A549 (cell line): Measurements from ENCODE around the gene AQP12B. TPM values are rescaled to one million over a fixed set of nuclear protein-coding genes. Genes with fewer than 3 reads are reported as not detected.

Source experiments
- ATAC-seq, 2 experiments: fragments of 200-7000 bp in 1 of 2; fragments of >200 bp in 1 of 2; cut with Nextera tagmentation in 1 of 2; cut with Tn5 transposase in 1 of 2; 3 replicates each; pipeline versions ENCODE4 v1.8.0 to v1.9.1; 2018 to 2020; ENCODE audit warnings: mild to moderate bottlenecking in 1 of 2, moderate library complexity in 1 of 2
- CTCF ChIA-PET: fragments of 300-600 bp; sonication (Branson Sonifier 250); formaldehyde crosslinking; extraction: SDS; loops from one replicate; lab custom pipeline; 2021; ENCODE audit warnings: antibody characterized with exemption, inconsistent platforms; lab: Yijun Ruan, JAX
- POLR2A ChIA-PET: fragments of 350-600 bp; formaldehyde crosslinking; extraction: SDS; loops from one replicate; lab custom pipeline; 2021; ENCODE audit warnings: antibody characterized with exemption, inconsistent platforms; lab: Yijun Ruan, JAX
- DNase-seq, 2 experiments: peaks; one replicate each; pipeline versions ENCODE4 v3.0.0 to v3.0.0-alpha.2; 2011 to 2016; ENCODE audit warnings: low read depth in 1 of 2, low spot score in 1 of 2
- FAIRE-seq: peaks from 2 replicates; lab custom pipeline; 2011; peaks lifted over from hg19 to GRCh38; lab: Jason Lieb, UNC
- H3K27ac ChIP-seq, 2 experiments: fragments of >200 bp; sonication (Bioruptor Twin); formaldehyde crosslinking; 3 replicates each; pipeline ENCODE4 v1.5.1; 2016 to 2017
- H3K4me1 ChIP-seq: fragments of >200 bp; sonication (Bioruptor Twin); formaldehyde crosslinking; 3 replicates; pipeline ENCODE4 v1.6.1; 2016
- H3K4me2 ChIP-seq: fragments of >200 bp; sonication (Bioruptor Twin); formaldehyde crosslinking; 3 replicates; pipeline ENCODE4 v1.6.1; 2016
- H3K4me3 ChIP-seq: fragments of >200 bp; sonication (Bioruptor Twin); formaldehyde crosslinking; 3 replicates; pipeline ENCODE4 v1.5.1; 2016
- H3K9me3 ChIP-seq: fragments of >200 bp; sonication (Bioruptor Twin); formaldehyde crosslinking; 3 replicates; pipeline ENCODE4 v1.6.1; 2016
- CEBPB ChIP-seq, 2 experiments: fragments of >200 bp in 1 of 2; sonication (Bioruptor Twin) in 1 of 2; formaldehyde crosslinking in 1 of 2; IDR thresholded peaks; 2 replicates each; pipeline ENCODE4 v1.6.1; 2012 to 2016
- CHD2 ChIP-seq: fragments of 150-350 bp; IDR thresholded peaks from 2 replicates; pipeline ENCODE4 v1.6.1; 2014; ENCODE audit warnings: low read length; ENCODE audit not compliant: partially characterized antibody
- CHD4 ChIP-seq: fragments of 200-600 bp; sonication (generic); IDR thresholded peaks from 2 replicates; pipeline ENCODE4 v1.6.1; 2016; ENCODE audit warnings: antibody characterized with exemption, mild to moderate bottlenecking, borderline replicate concordance
- EHMT2 ChIP-seq: fragments of 200-600 bp; sonication (generic); IDR thresholded peaks from 2 replicates; pipeline ENCODE4 v1.6.1; 2016; ENCODE audit warnings: antibody characterized with exemption, low read depth, mild to moderate bottlenecking, moderate library complexity
- ESRRA ChIP-seq: fragments of 150-350 bp; IDR thresholded peaks from 2 replicates; pipeline ENCODE4 v1.6.1; 2014; ENCODE audit warnings: mild to moderate bottlenecking, low read length, borderline replicate concordance
- FOSB ChIP-seq: fragments of 250-450 bp; sonication (Bioruptor Pico); IDR thresholded peaks from 2 replicates; pipeline ENCODE4 v1.5.0; 2020; ENCODE audit warnings: mild to moderate bottlenecking, moderate library complexity
- HDAC2 ChIP-seq: fragments of 200-600 bp; sonication (generic); IDR thresholded peaks from 2 replicates; pipeline ENCODE4 v1.6.1; 2016
- HOXA7 ChIP-seq: fragments of 250-450 bp; sonication (Bioruptor Pico); IDR thresholded peaks from 2 replicates; pipeline ENCODE4 v1.5.0; 2020; ENCODE audit warnings: mild to moderate bottlenecking, moderate library complexity
- HOXB5 ChIP-seq: fragments of 250-450 bp; sonication (Bioruptor Pico); IDR thresholded peaks from 2 replicates; pipeline ENCODE4 v1.5.0; 2020; ENCODE audit warnings: mild to moderate bottlenecking, moderate library complexity
- NR3C1 ChIP-seq: fragments of >200 bp; sonication (Bioruptor Twin); formaldehyde crosslinking; IDR thresholded peaks from 3 replicates; pipeline ENCODE4 v1.6.1; 2017
- POLR2A ChIP-seq: IDR thresholded peaks from 2 replicates; pipeline ENCODE4 v1.6.1; 2012; ENCODE audit warnings: mild to moderate bottlenecking, low read length
- POLR2AphosphoS2 ChIP-seq: conservative IDR thresholded peaks from 2 replicates; pipeline ENCODE4 v1.6.1; 2012; ENCODE audit warnings: low read length, improper control_type of control experiment, inconsistent platforms
- RARB ChIP-seq: fragments of 250-450 bp; sonication (Bioruptor Pico); IDR thresholded peaks from 2 replicates; pipeline ENCODE4 v1.8.0; 2021; ENCODE audit warnings: mild to moderate bottlenecking, moderate library complexity
- RFX5 ChIP-seq: fragments of 450-650 bp; IDR thresholded peaks from 2 replicates; pipeline ENCODE4 v1.7.1; 2014; ENCODE audit warnings: antibody characterized with exemption, mild to moderate bottlenecking, moderate library complexity
- SMC3 ChIP-seq: fragments of >200 bp; sonication (Bioruptor Twin); formaldehyde crosslinking; IDR thresholded peaks from 3 replicates; pipeline ENCODE4 v1.6.1; 2018; ENCODE audit warnings: inconsistent platforms
- TFCP2L1 ChIP-seq: fragments of 250-450 bp; sonication (Bioruptor Pico); IDR thresholded peaks from 2 replicates; pipeline ENCODE4 v1.5.0; 2021; ENCODE audit warnings: mild to moderate bottlenecking
- WGBS: methylation state at CpG from one replicate; pipeline ENCODE4 v1.1.6; 2017; ENCODE audit errors: missing lambda C conversion rate; 5-methylcytosine and 5-hydroxymethylcytosine counted together
- polyA plus RNA-seq, 4 experiments: library from polyadenylated mRNA; depleted of rRNA in 3 of 4; stranded (reverse); fragments of >200 nt; fragmentation: RNase III in 1 of 4; extraction: RNeasy Plus Mini Kit Qiagen cat#74134 plus additional on column Dnase treatment in 1 of 4; gene quantifications; 2 replicates in 3 of 4; 3 replicates in 1 of 4; pipeline ENCODE4 v1.2.3, GENCODE V29; 2011 to 2017
- TF ChIP-seq, protein P1 (sequence below): fragments of 450-650 bp; IDR thresholded peaks from 2 replicates; pipeline ENCODE4 v1.6.1; 2014; ENCODE audit warnings: antibody characterized with exemption
- TF ChIP-seq, protein P2 (sequence below): IDR thresholded peaks from 2 replicates; pipeline ENCODE4 v1.6.1; 2012
- TF ChIP-seq, protein P3 (sequence below): fragments of >200 bp; sonication (Bioruptor Twin); formaldehyde crosslinking; IDR thresholded peaks from 2 replicates; pipeline ENCODE4 v1.6.1; 2016
- TF ChIP-seq, protein P4 (sequence below): fragments of 250-450 bp; sonication (Bioruptor Pico); IDR thresholded peaks from 2 replicates; pipeline ENCODE4 v1.5.0; 2021; ENCODE audit warnings: mild to moderate bottlenecking, moderate library complexity, borderline replicate concordance

The AQP12B gene
- polyA plus RNA-seq, 2 of the 4 experiments (the other 2 are of a cell fraction) = not detected

DNA sequence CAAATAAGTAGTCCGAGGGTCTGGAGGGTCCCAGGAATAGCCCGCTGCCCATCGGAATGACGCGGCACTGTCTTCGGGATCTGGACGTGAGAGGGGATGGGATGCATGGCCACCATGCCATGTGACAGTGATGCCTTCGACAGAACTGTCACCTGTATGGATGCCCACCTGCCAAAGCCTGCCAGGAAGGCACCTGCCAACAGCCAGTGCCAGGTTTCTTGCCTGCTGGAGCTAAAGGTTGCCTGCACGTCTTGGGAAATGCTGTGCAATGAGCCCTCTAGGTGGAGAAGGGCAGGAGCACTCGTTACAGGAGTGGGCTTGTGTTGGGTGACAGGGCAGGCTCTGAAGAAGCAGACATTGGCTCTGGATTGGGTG lies 36.9 kb downstream of the AQP12B start:
- H3K4me1 ChIP-seq = no peaks in the 10 kb centered on the region
- no peak overlapping the region for H3K4me2 ChIP-seq
- no peak for ATAC-seq
- no peak for FAIRE-seq
- POLR2A ChIA-PET = no interaction called here
- CTCF ChIA-PET = interaction anchor here (0.6 kb wide), 2 partner anchors 148 to 318 kb away, joined by 3 read pairs; no protein-coding TSS in a partner anchor
- no peak overlapping the region for H3K4me3 ChIP-seq
- 66% methylated on average over 10 of the region's 10 CpGs for WGBS
- TF ChIP-seq CHD2 (no peak), POLR2A (no peak), HOXB5 (no peak), POLR2AphosphoS2 (no peak), CEBPB (IDR thresholded peaks at IDR 0.05) (no peak), SMC3 (no peak), CHD4 (no peak), RARB (CRISPR knock-in tag) (no peak)
- TF ChIP-seq, protein P1, sequence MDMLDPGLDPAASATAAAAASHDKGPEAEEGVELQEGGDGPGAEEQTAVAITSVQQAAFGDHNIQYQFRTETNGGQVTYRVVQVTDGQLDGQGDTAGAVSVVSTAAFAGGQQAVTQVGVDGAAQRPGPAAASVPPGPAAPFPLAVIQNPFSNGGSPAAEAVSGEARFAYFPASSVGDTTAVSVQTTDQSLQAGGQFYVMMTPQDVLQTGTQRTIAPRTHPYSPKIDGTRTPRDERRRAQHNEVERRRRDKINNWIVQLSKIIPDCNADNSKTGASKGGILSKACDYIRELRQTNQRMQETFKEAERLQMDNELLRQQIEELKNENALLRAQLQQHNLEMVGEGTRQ = no peak
- TF ChIP-seq, protein P2, sequence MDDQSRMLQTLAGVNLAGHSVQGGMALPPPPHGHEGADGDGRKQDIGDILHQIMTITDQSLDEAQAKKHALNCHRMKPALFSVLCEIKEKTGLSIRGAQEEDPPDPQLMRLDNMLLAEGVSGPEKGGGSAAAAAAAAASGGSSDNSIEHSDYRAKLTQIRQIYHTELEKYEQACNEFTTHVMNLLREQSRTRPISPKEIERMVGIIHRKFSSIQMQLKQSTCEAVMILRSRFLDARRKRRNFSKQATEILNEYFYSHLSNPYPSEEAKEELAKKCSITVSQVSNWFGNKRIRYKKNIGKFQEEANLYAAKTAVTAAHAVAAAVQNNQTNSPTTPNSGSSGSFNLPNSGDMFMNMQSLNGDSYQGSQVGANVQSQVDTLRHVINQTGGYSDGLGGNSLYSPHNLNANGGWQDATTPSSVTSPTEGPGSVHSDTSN = no peak
- TF ChIP-seq, protein P3, sequence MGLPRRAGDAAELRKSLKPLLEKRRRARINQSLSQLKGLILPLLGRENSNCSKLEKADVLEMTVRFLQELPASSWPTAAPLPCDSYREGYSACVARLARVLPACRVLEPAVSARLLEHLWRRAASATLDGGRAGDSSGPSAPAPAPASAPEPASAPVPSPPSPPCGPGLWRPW = no peak
- TF ChIP-seq, all 56 proteins: peak for 0
- DNase-seq = no peak
- H3K27ac ChIP-seq = no peak overlapping the region
- no peaks in the 10 kb centered on the region for H3K9me3 ChIP-seq

DNA sequence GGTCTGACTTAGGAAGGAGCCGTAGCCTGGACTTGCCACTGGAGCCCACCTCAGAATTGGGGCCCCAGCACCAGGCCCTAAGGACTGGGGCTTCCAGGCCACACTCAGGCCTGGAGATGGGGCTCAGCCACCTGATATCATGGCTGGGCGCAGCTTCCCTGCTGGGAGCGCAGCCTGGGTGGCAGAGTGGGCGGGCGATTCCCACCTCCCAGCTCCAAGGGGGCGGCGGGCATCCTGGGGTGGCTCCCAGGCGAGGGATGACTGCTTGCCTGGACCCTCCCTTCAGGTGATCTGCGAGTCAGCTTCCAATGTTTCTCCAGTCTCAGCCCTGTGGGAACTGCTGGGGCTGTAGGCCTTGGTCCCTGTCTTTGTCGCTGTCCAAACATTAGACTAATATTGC lies 37.3 kb downstream of the AQP12B start:
- no peak overlapping the region for H3K27ac ChIP-seq
- TF ChIP-seq EHMT2 (no peak), HOXB5 (no peak), CHD2 (no peak), ESRRA (no peak), HOXA7 (no peak), RFX5 (no peak), NR3C1 (no peak), POLR2A (no peak), FOSB (no peak), HDAC2 (no peak), TFCP2L1 (no peak)
- TF ChIP-seq, protein P1 = no peak
- TF ChIP-seq, protein P2 = no peak
- TF ChIP-seq, protein P4, sequence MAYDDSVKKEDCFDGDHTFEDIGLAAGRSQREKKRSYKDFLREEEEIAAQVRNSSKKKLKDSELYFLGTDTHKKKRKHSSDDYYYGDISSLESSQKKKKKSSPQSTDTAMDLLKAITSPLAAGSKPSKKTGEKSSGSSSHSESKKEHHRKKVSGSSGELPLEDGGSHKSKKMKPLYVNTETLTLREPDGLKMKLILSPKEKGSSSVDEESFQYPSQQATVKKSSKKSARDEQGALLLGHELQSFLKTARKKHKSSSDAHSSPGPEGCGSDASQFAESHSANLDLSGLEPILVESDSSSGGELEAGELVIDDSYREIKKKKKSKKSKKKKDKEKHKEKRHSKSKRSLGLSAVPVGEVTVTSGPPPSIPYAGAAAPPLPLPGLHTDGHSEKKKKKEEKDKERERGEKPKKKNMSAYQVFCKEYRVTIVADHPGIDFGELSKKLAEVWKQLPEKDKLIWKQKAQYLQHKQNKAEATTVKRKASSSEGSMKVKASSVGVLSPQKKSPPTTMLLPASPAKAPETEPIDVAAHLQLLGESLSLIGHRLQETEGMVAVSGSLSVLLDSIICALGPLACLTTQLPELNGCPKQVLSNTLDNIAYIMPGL (CRISPR knock-in tag) = no peak
- H3K9me3 ChIP-seq = no peaks in the 10 kb centered on the region
- POLR2A ChIA-PET = no interaction called here
- H3K4me2 ChIP-seq = no peak overlapping the region
- ATAC-seq (no peak), DNase-seq (no peak), FAIRE-seq (no peak)
- no peaks in the 10 kb centered on the region for H3K4me1 ChIP-seq
- H3K4me3 ChIP-seq = no peak overlapping the region
- 47% methylated on average over 4 of the region's 10 CpGs for WGBS
- CTCF ChIA-PET = interaction anchor here (0.6 kb wide), 1 partner anchor 318 kb away, joined by 3 read pairs; no protein-coding TSS in a partner anchor
